GM12878 (cell line): ENCODE data around the gene LARGE1. TPM values are rescaled to one million over a fixed set of nuclear protein-coding genes. Genes with fewer than 3 reads are reported as not detected.

Experiments used
- CBX5 ChIP-seq: sonication (generic); IDR thresholded peaks from 2 replicates; pipeline ENCODE4 v1.6.1; 2016; ENCODE audit warnings: low read depth, moderate library complexity, mild to moderate bottlenecking, inconsistent platforms
- E2F4 ChIP-seq: IDR thresholded peaks from 2 replicates; pipeline ENCODE4 v1.6.1; 2012; ENCODE audit warnings: low read depth, low read length, improper control_type of control experiment
- E2F8 ChIP-seq: fragments of 450-650 bp; IDR thresholded peaks from 2 replicates; pipeline ENCODE4 v1.6.1; 2018; ENCODE audit warnings: mild to moderate bottlenecking, low read depth, moderate library complexity; ENCODE audit not compliant: partially characterized antibody
- HDGF ChIP-seq: fragments of 450-650 bp; IDR thresholded peaks from 2 replicates; pipeline ENCODE4 v1.6.1; 2016; ENCODE audit warnings: antibody characterized with exemption
- JUNB ChIP-seq: IDR thresholded peaks from 2 replicates; pipeline ENCODE4 v1.6.1; 2016; ENCODE audit warnings: antibody characterized with exemption, mild to moderate bottlenecking
- NFYB ChIP-seq: IDR thresholded peaks from 2 replicates; pipeline ENCODE4 v1.6.1; 2011; ENCODE audit warnings: low read depth, mild to moderate bottlenecking, low read length, improper control_type of control experiment, moderate library complexity; ENCODE audit not compliant: insufficient read depth
- NR2C2 ChIP-seq: IDR thresholded peaks from 2 replicates; pipeline ENCODE4 v1.6.1; 2011; ENCODE audit warnings: borderline replicate concordance, low read depth; ENCODE audit not compliant: control insufficient read depth, insufficient read length
- PAX8 ChIP-seq: fragments of 450-650 bp; IDR thresholded peaks from 2 replicates; pipeline ENCODE4 v1.6.1; 2017; ENCODE audit warnings: mild to moderate bottlenecking, moderate library complexity
- RAD51 ChIP-seq: fragments of 450-650 bp; IDR thresholded peaks from 2 replicates; pipeline ENCODE4 v1.6.1; 2016; ENCODE audit warnings: moderate library complexity, mild to moderate bottlenecking, inconsistent platforms
- RFX5 ChIP-seq: IDR thresholded peaks from 2 replicates; pipeline ENCODE4 v1.6.1; 2011; ENCODE audit warnings: low read depth, low read length, improper control_type of control experiment
- RUNX3 ChIP-seq: IDR thresholded peaks from 2 replicates; pipeline ENCODE4 v1.6.1; 2012; ENCODE audit warnings: low read length, inconsistent platforms
- SMAD1 ChIP-seq: fragments of 450-650 bp; IDR thresholded peaks from 2 replicates; pipeline ENCODE4 v1.6.1; 2018; ENCODE audit warnings: mild to moderate bottlenecking, low read depth; ENCODE audit not compliant: partially characterized antibody
- SMARCA5 ChIP-seq: fragments of 450-650 bp; IDR thresholded peaks from 2 replicates; pipeline ENCODE4 v1.6.1; 2017; ENCODE audit warnings: mild to moderate bottlenecking
- SREBF2 ChIP-seq: IDR thresholded peaks from 2 replicates; pipeline ENCODE4 v1.6.1; 2012; ENCODE audit warnings: mild to moderate bottlenecking, low read length
- STAT3 ChIP-seq: IDR thresholded peaks from 2 replicates; pipeline ENCODE4 v1.6.1; 2011; ENCODE audit warnings: low read depth, low read length, improper control_type of control experiment
- ZBTB40 ChIP-seq: fragments of 450-650 bp; IDR thresholded peaks from 2 replicates; pipeline ENCODE4 v1.6.1; 2016; ENCODE audit warnings: mild to moderate bottlenecking, moderate library complexity, borderline replicate concordance
- ZNF384 ChIP-seq: IDR thresholded peaks from 2 replicates; pipeline ENCODE4 v1.6.1; 2012; ENCODE audit warnings: low read depth, mild to moderate bottlenecking, low read length, improper control_type of control experiment, borderline replicate concordance
- ZNF592 ChIP-seq: fragments of 450-650 bp; IDR thresholded peaks from 2 replicates; pipeline ENCODE4 v1.6.1; 2017; ENCODE audit warnings: mild to moderate bottlenecking, moderate library complexity
- polyA plus RNA-seq, 11 experiments: library from polyadenylated mRNA; depleted of rRNA in 4 of 11; unstranded in 6 of 11; stranded (reverse) in 5 of 11; fragments of >200 nt; fragmentation: Nextera tagmentation in 4 of 11; fragmentation: Illumina TruSeq in 1 of 11; extraction: Ambion mirVana in 4 of 11; extraction: Trizol in 1 of 11; gene quantifications; 1 replicate in 1 of 11; 2 replicates in 10 of 11; pipeline versions ENCODE4 v1.2.1 to v1.2.3, GENCODE V29; 2011 to 2016; ENCODE audit warnings: inconsistent platforms in 2 of 11, missing spikeins in 2 of 11, low read depth in 1 of 11
- total RNA-seq, 4 experiments: library from RNA; depleted of rRNA in 3 of 4; stranded (reverse); fragments of >200 nt in 3 of 4; fragmentation: Illumina TruSeq in 1 of 4; extraction: Trizol in 1 of 4; gene quantifications; 2 replicates each; pipeline versions ENCODE4 v1.2.1 to v1.2.3, GENCODE V29; 2013 to 2021

LARGE1 gene
- total and polyA plus RNA-seq, 10 of the 15 experiments (the other 5 are each of a cell fraction or from before 2014, with no cell fraction given): 3.2 to 41.4 (median 17.3) TPM

GRCh38 chr22:33271390-33272161 is 648.7 kb downstream of the LARGE1 start (continued):
- TF ChIP-seq ZBTB40 (no peak), E2F4 (no peak), ZNF592 (no peak), NFYB (no peak), SREBF2 (no peak), ZNF384 (no peak), RFX5 (no peak), STAT3 (no peak), PAX8 (no peak), JUNB (no peak; the same call in 1 of the 2 replicates), RAD51 (no peak), RUNX3 (peak; percentile 89), SMARCA5 (peak; percentile 96), HDGF (no peak), SMAD1 (no peak), NR2C2 (no peak), CBX5 (no peak), E2F8 (no peak)
